ENCODE measurements around the gene ADCY1.

ADCY1 gene

GRCh38 chr7:45581271-45581780 lies 7.2 kb downstream of the ADCY1 start:
- Histone ChIP-seq H3K27ac (ENCODE audit: low read length) (no peak overlapping the region), H3K36me3 (replicated peaks; ENCODE audit: low read depth, low read length) (no peaks in the 10 kb centered on the region), H3K79me2 (ENCODE audit: low read length) (no peaks in the 10 kb centered on the region), H3K4me3 (ENCODE audit: low read length) (no peak overlapping the region), H4K20me1 (ENCODE audit: insufficient read depth, low read length) (no peaks in the 10 kb centered on the region; the same call in 1 of the 2 replicates), H2AFZ (ENCODE audit: low read depth, low read length) (no peak overlapping the region), H3K9ac (ENCODE audit: low read length) (no peak overlapping the region), H3K4me1 (ENCODE audit: low read length) (no peaks in the 10 kb centered on the region), H3K27me3 (ENCODE audit: low read depth, low read length) (no peaks in the 10 kb centered on the region), H3K4me2 (ENCODE audit: low read length) (no peak overlapping the region), H3K9me3 (ENCODE audit: insufficient read depth, low read length) (no peaks in the 10 kb centered on the region)
- TF ChIP-seq, protein P1, sequence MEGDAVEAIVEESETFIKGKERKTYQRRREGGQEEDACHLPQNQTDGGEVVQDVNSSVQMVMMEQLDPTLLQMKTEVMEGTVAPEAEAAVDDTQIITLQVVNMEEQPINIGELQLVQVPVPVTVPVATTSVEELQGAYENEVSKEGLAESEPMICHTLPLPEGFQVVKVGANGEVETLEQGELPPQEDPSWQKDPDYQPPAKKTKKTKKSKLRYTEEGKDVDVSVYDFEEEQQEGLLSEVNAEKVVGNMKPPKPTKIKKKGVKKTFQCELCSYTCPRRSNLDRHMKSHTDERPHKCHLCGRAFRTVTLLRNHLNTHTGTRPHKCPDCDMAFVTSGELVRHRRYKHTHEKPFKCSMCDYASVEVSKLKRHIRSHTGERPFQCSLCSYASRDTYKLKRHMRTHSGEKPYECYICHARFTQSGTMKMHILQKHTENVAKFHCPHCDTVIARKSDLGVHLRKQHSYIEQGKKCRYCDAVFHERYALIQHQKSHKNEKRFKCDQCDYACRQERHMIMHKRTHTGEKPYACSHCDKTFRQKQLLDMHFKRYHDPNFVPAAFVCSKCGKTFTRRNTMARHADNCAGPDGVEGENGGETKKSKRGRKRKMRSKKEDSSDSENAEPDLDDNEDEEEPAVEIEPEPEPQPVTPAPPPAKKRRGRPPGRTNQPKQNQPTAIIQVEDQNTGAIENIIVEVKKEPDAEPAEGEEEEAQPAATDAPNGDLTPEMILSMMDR (IDR thresholded peaks at IDR 0.05; ENCODE audit: low read depth, low read length) = no peak
- TF ChIP-seq EZH2phosphoT487 (IDR thresholded peaks at IDR 0.05; ENCODE audit: low read depth) = no peak

GRCh38 chr7:45582136-45582749 lies 8.1 kb downstream of the ADCY1 start:
- TF ChIP-seq EZH2phosphoT487 (IDR thresholded peaks at IDR 0.05; ENCODE audit: low read depth) = no peak
- H4K20me1 ChIP-seq (ENCODE audit: insufficient read depth, low read length) = no peaks in the 10 kb centered on the region; the same call in 1 of the 2 replicates
- no peak overlapping the region for H3K4me3 ChIP-seq (ENCODE audit: low read length)

GRCh38 chr7:45582868-45583277 lies 8.7 kb downstream of the ADCY1 start:
- H3K36me3 ChIP-seq (replicated peaks; ENCODE audit: low read depth, low read length) = no peaks in the 10 kb centered on the region
- no peak overlapping the region for H3K4me3 ChIP-seq (ENCODE audit: low read length)
- no peaks in the 10 kb centered on the region for H3K9me3 ChIP-seq (ENCODE audit: insufficient read depth, low read length)
- no peak overlapping the region for H3K9ac ChIP-seq (ENCODE audit: low read length)
- no peak overlapping the region for H3K27ac ChIP-seq (ENCODE audit: low read length)
- TF ChIP-seq EZH2phosphoT487 (IDR thresholded peaks at IDR 0.05; ENCODE audit: low read depth) = no peak
- no peaks in the 10 kb centered on the region for H3K27me3 ChIP-seq (ENCODE audit: low read depth, low read length)
- no peaks in the 10 kb centered on the region; the same call in 1 of the 2 replicates for H4K20me1 ChIP-seq (ENCODE audit: insufficient read depth, low read length)
- H3K4me1 ChIP-seq (ENCODE audit: low read length) = no peaks in the 10 kb centered on the region
- no peaks in the 10 kb centered on the region for H3K79me2 ChIP-seq (ENCODE audit: low read length)
- H3K4me2 ChIP-seq (ENCODE audit: low read length) = no peak overlapping the region
- no peak overlapping the region for H2AFZ ChIP-seq (ENCODE audit: low read depth, low read length)

More at GRCh38 chr7:45582136-45582749, 8.1 kb downstream of the ADCY1 start:
- Histone ChIP-seq H2AFZ (ENCODE audit: low read depth, low read length) (no peak overlapping the region), H3K9me3 (ENCODE audit: insufficient read depth, low read length) (no peaks in the 10 kb centered on the region), H3K27ac (ENCODE audit: low read length) (no peak overlapping the region), H3K9ac (ENCODE audit: low read length) (no peak overlapping the region), H3K36me3 (replicated peaks; ENCODE audit: low read depth, low read length) (no peaks in the 10 kb centered on the region), H3K4me2 (ENCODE audit: low read length) (no peak overlapping the region), H3K79me2 (ENCODE audit: low read length) (no peaks in the 10 kb centered on the region), H3K27me3 (ENCODE audit: low read depth, low read length) (no peaks in the 10 kb centered on the region), H3K4me1 (ENCODE audit: low read length) (no peaks in the 10 kb centered on the region)

DNA sequence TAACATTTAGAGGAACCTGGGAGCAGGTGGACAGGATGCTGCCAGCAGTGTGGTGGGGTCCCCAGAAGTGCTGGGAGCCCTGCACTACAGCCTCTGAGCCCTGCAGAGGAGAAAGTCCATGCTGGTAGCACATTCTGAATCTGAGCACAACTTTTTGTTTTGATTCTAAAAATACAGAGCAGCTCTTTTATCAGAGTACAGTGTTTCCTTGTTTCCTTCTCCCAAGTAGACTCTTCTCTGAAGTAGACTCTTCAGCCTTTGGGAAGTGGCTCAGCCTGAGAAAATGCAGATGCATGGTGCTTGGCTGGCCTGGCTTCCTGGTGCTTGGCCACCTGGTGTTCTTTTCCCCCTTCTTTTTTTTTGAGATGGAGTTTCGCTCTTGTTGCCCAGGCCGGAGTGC lies 9.1 kb downstream of the ADCY1 start:
- Histone ChIP-seq H4K20me1 (ENCODE audit: insufficient read depth, low read length) (no peaks in the 10 kb centered on the region; the same call in 1 of the 2 replicates), H3K4me1 (ENCODE audit: low read length) (no peaks in the 10 kb centered on the region), H3K9ac (ENCODE audit: low read length) (no peak overlapping the region), H3K9me3 (ENCODE audit: insufficient read depth, low read length) (no peaks in the 10 kb centered on the region), H2AFZ (ENCODE audit: low read depth, low read length) (no peak overlapping the region), H3K4me3 (ENCODE audit: low read length) (no peak overlapping the region), H3K36me3 (replicated peaks; ENCODE audit: low read depth, low read length) (no peaks in the 10 kb centered on the region), H3K27me3 (ENCODE audit: low read depth, low read length) (no peaks in the 10 kb centered on the region), H3K4me2 (ENCODE audit: low read length) (no peak overlapping the region), H3K27ac (ENCODE audit: low read length) (no peak overlapping the region), H3K79me2 (ENCODE audit: low read length) (no peaks in the 10 kb centered on the region)
- no peak for TF ChIP-seq EZH2phosphoT487 (IDR thresholded peaks at IDR 0.05; ENCODE audit: low read depth)
- TF ChIP-seq, protein P1 (IDR thresholded peaks at IDR 0.05; ENCODE audit: low read depth, low read length) = no peak

Measured in OCI-LY3 (cell line).